Activated T-helper 1 cell treated with anti-CD3 and anti-CD28 coated beads, Interleukin-12 subunit alpha, Interleukin-12 subunit beta, Interleukin-2, Interleukin-4 antibody, amounts not matched to agents 30 ng/mL and 10 ng/mL and 1 ng/mL, durations not matched to agents 14 hours and 24 hours and 36 hours (primary cell): ENCODE results near the gene LRIG3. TPM values are rescaled to one million over a fixed set of nuclear protein-coding genes. Genes with fewer than 3 reads are reported as not detected.
"Not testable (repeated sequence)": the region's sequence is repeated elsewhere in the genome, so short reads cannot be mapped to it uniquely, and the experiment has no call there.

Source experiments
- DNase-seq: peaks from one replicate; pipeline ENCODE4 v3.0.0; 2021; ENCODE audit warnings: low spot score
- H3K27ac Mint-ChIP-seq: one replicate; pipeline ENCODE4 v1.8.0; 2021; ENCODE audit warnings: mild to moderate bottlenecking, mixed read lengths
- H3K27me3 Mint-ChIP-seq: one replicate; pipeline ENCODE4 v1.8.0; 2022; ENCODE audit warnings: mild to moderate bottlenecking, moderate library complexity, mixed read lengths; ENCODE audit not compliant: insufficient read depth
- H3K36me3 Mint-ChIP-seq: one replicate; pipeline ENCODE4 v1.8.0; 2021; ENCODE audit warnings: low read depth, mixed read lengths
- H3K4me1 Mint-ChIP-seq: one replicate; pipeline ENCODE4 v1.8.0; 2021; ENCODE audit warnings: low read depth, mixed read lengths
- H3K4me3 Mint-ChIP-seq: one replicate; pipeline ENCODE4 v1.8.0; 2021; ENCODE audit warnings: mild to moderate bottlenecking, moderate library complexity, mixed read lengths
- H3K9me3 Mint-ChIP-seq: one replicate; pipeline ENCODE4 v1.8.0; 2021; ENCODE audit warnings: mixed read lengths
- intact Hi-C: fragments of 100-400 bp; cut with micrococcal nuclease; formaldehyde crosslinking; loops from one replicate; pipeline ENCODE4 v1.15.1; 2024
- total RNA-seq: library from RNA; stranded (reverse); gene quantifications from 2 replicates; pipeline ENCODE4 v1.2.3, GENCODE V29; 2022

The LRIG3 gene
- total RNA-seq, 1 donor from 2014 or later = not detected

- H3K27ac Mint-ChIP-seq, DNase-seq, H3K27me3 Mint-ChIP-seq, H3K36me3 Mint-ChIP-seq, H3K4me3 Mint-ChIP-seq, intact Hi-C loops, H3K9me3 Mint-ChIP-seq, H3K4me1 Mint-ChIP-seq: not testable (repeated sequence)
Observed at GRCh38 chr12:58857206-58857605, 63.1 kb downstream of the LRIG3 start.

- H3K27ac Mint-ChIP-seq, DNase-seq, H3K4me1 Mint-ChIP-seq, H3K36me3 Mint-ChIP-seq, intact Hi-C loops, H3K27me3 Mint-ChIP-seq, H3K9me3 Mint-ChIP-seq, H3K4me3 Mint-ChIP-seq: not testable (repeated sequence)
Observed at GRCh38 chr12:58855630-58856029, 64.7 kb downstream of the LRIG3 start.

- Mint-ChIP-seq H3K36me3 (no peaks in the 10 kb centered on the region), H3K9me3 (no peaks in the 10 kb centered on the region), H3K4me3 (no peak overlapping the region), H3K27ac (no peak overlapping the region), H3K4me1 (no peaks in the 10 kb centered on the region), H3K27me3 (no peaks in the 10 kb centered on the region)
- no peak for DNase-seq
- intact Hi-C loops = no loop called here
Observed at GRCh38 chr12:58850826-58851225, 69.5 kb downstream of the LRIG3 start.

- intact Hi-C loops = no loop called here
- no peak overlapping the region for H3K27ac Mint-ChIP-seq
- no peaks in the 10 kb centered on the region for H3K9me3 Mint-ChIP-seq
- no peaks in the 10 kb centered on the region for H3K27me3 Mint-ChIP-seq
- DNase-seq = no peak
- no peaks in the 10 kb centered on the region for H3K4me1 Mint-ChIP-seq
- no peaks in the 10 kb centered on the region for H3K36me3 Mint-ChIP-seq
- no peak overlapping the region for H3K4me3 Mint-ChIP-seq
Observed at GRCh38 chr12:58847901-58848600, 72.3 kb downstream of the LRIG3 start.

GRCh38 chr12:58844161-58844560 lies 76.1 kb downstream of the LRIG3 start:
- Mint-ChIP-seq H3K36me3 (no peaks in the 10 kb centered on the region), H3K9me3 (no peaks in the 10 kb centered on the region), H3K27me3 (no peaks in the 10 kb centered on the region), H3K27ac (no peak overlapping the region), H3K4me1 (no peaks in the 10 kb centered on the region), H3K4me3 (no peak overlapping the region)
- DNase-seq = no peak
- intact Hi-C loops = no loop called here

- intact Hi-C loops = no loop called here
- no peaks in the 10 kb centered on the region for H3K27me3 Mint-ChIP-seq
- H3K27ac Mint-ChIP-seq = no peak overlapping the region
- H3K4me3 Mint-ChIP-seq = no peak overlapping the region
- no peak for DNase-seq
- no peaks in the 10 kb centered on the region for H3K4me1 Mint-ChIP-seq
- no peaks in the 10 kb centered on the region for H3K36me3 Mint-ChIP-seq
- H3K9me3 Mint-ChIP-seq = peaks cover 10% of the 10 kb centered on the region
Observed at GRCh38 chr12:58841058-58841798, 79.1 kb downstream of the LRIG3 start.

- intact Hi-C loops = no loop called here
Observed at GRCh38 chr12:58833853-58834252, 86.5 kb downstream of the LRIG3 start.

GRCh38 chr12:58832920-58833319 lies 87.4 kb downstream of the LRIG3 start:
- H3K4me1 Mint-ChIP-seq = no peaks in the 10 kb centered on the region
- intact Hi-C loops = no loop called here
- H3K27ac Mint-ChIP-seq = no peak overlapping the region
- H3K4me3 Mint-ChIP-seq = no peak overlapping the region
- H3K9me3 Mint-ChIP-seq = peaks cover 10% of the 10 kb centered on the region
- DNase-seq = no peak
- no peaks in the 10 kb centered on the region for H3K36me3 Mint-ChIP-seq
- H3K27me3 Mint-ChIP-seq = no peaks in the 10 kb centered on the region

More at GRCh38 chr12:58833853-58834252, 86.5 kb downstream of the LRIG3 start:
- no peaks in the 10 kb centered on the region for H3K27me3 Mint-ChIP-seq
- no peaks in the 10 kb centered on the region for H3K4me1 Mint-ChIP-seq
- H3K9me3 Mint-ChIP-seq = peaks cover 10% of the 10 kb centered on the region
- no peak for DNase-seq
- no peak overlapping the region for H3K4me3 Mint-ChIP-seq
- no peak overlapping the region for H3K27ac Mint-ChIP-seq
- H3K36me3 Mint-ChIP-seq = no peaks in the 10 kb centered on the region
